ENCODE measurements around the gene SOX5. TPM values are rescaled to one million over a fixed set of nuclear protein-coding genes. Genes with fewer than 3 reads are reported as not detected.
"Not testable (repeated sequence)": the region's sequence is repeated elsewhere in the genome, so short reads cannot be mapped to it uniquely, and the experiment has no call there.

SOX5 gene
- total RNA-seq, 2 experiments from 2014 or later = not detected

- no peaks in the 10 kb centered on the region for H3K9me3 Mint-ChIP-seq
- no peak for ATAC-seq (ENCODE audit: low read depth)
- no peaks in the 10 kb centered on the region for H3K4me1 Mint-ChIP-seq
- no peak overlapping the region for H3K27ac Mint-ChIP-seq
- H3K4me3 Mint-ChIP-seq = no peak overlapping the region
- POLR2A ChIA-PET = no interaction called here
- H3K36me3 Mint-ChIP-seq = no peaks in the 10 kb centered on the region
- H3K27me3 Mint-ChIP-seq = no peaks in the 10 kb centered on the region
- no peak for DNase-seq
Measured at GRCh38 chr12:23889069-23889440, 60.4 kb downstream of the SOX5 start.

- POLR2A ChIA-PET = no interaction called here
- Mint-ChIP-seq H3K27ac (no peak overlapping the region), H3K4me3 (no peak overlapping the region), H3K27me3 (no peaks in the 10 kb centered on the region), H3K9me3 (no peaks in the 10 kb centered on the region), H3K4me1 (no peaks in the 10 kb centered on the region), H3K36me3 (no peaks in the 10 kb centered on the region)
- ATAC-seq (ENCODE audit: low read depth) = no peak
- DNase-seq = no peak
Measured at GRCh38 chr12:23888396-23889068, 60.9 kb downstream of the SOX5 start.

GRCh38 chr12:23887055-23887835, 62.2 kb downstream of the SOX5 start:
- POLR2A ChIA-PET = no interaction called here
- H3K27ac Mint-ChIP-seq = no peak overlapping the region
- DNase-seq (no peak), ATAC-seq (ENCODE audit: low read depth) (no peak)
- H3K4me3 Mint-ChIP-seq = no peak overlapping the region
- H3K4me1 Mint-ChIP-seq = no peaks in the 10 kb centered on the region
- no peaks in the 10 kb centered on the region for H3K36me3 Mint-ChIP-seq
- H3K9me3 Mint-ChIP-seq = no peaks in the 10 kb centered on the region
- no peaks in the 10 kb centered on the region for H3K27me3 Mint-ChIP-seq

- no peak overlapping the region for H3K27ac Mint-ChIP-seq
- no peak for ATAC-seq (ENCODE audit: low read depth)
- POLR2A ChIA-PET = no interaction called here
Measured at GRCh38 chr12:23885394-23885793, 64.1 kb downstream of the SOX5 start.

GRCh38 chr12:23884909-23885308, 64.6 kb downstream of the SOX5 start:
- no peaks in the 10 kb centered on the region for H3K27me3 Mint-ChIP-seq
- H3K27ac Mint-ChIP-seq = no peak overlapping the region
- ATAC-seq (ENCODE audit: low read depth) (no peak), DNase-seq (no peak)
- POLR2A ChIA-PET = no interaction called here
- no peak overlapping the region for H3K4me3 Mint-ChIP-seq
- H3K4me1 Mint-ChIP-seq = no peaks in the 10 kb centered on the region
- H3K9me3 Mint-ChIP-seq = no peaks in the 10 kb centered on the region
- H3K36me3 Mint-ChIP-seq = no peaks in the 10 kb centered on the region

More at GRCh38 chr12:23885394-23885793, 64.1 kb downstream of the SOX5 start:
- Mint-ChIP-seq H3K27me3 (no peaks in the 10 kb centered on the region), H3K4me1 (no peaks in the 10 kb centered on the region), H3K36me3 (no peaks in the 10 kb centered on the region), H3K9me3 (no peaks in the 10 kb centered on the region), H3K4me3 (no peak overlapping the region)
- no peak for DNase-seq

- no peaks in the 10 kb centered on the region for H3K4me1 Mint-ChIP-seq
- H3K9me3 Mint-ChIP-seq = peaks cover 1% of the 10 kb centered on the region
- H3K27ac Mint-ChIP-seq = no peak overlapping the region
- ATAC-seq (ENCODE audit: low read depth) (no peak), DNase-seq (no peak)
- H3K4me3 Mint-ChIP-seq = no peak overlapping the region
- H3K36me3 Mint-ChIP-seq = no peaks in the 10 kb centered on the region
- POLR2A ChIA-PET = no interaction called here
- no peaks in the 10 kb centered on the region for H3K27me3 Mint-ChIP-seq
Measured at GRCh38 chr12:23880988-23881387, 68.5 kb downstream of the SOX5 start.

- POLR2A ChIA-PET; H3K27me3 Mint-ChIP-seq; ATAC-seq (ENCODE audit: low read depth); H3K27ac Mint-ChIP-seq; H3K4me3 Mint-ChIP-seq; DNase-seq; H3K36me3 Mint-ChIP-seq; H3K9me3 Mint-ChIP-seq; H3K4me1 Mint-ChIP-seq: not testable (repeated sequence)
Measured at GRCh38 chr12:23876618-23877017, 72.9 kb downstream of the SOX5 start.

- Mint-ChIP-seq H3K9me3 (peaks cover 2% of the 10 kb centered on the region), H3K36me3 (no peaks in the 10 kb centered on the region), H3K27me3 (no peaks in the 10 kb centered on the region), H3K27ac (no peak overlapping the region), H3K4me1 (no peaks in the 10 kb centered on the region), H3K4me3 (no peak overlapping the region)
- POLR2A ChIA-PET = no interaction called here
- DNase-seq (no peak), ATAC-seq (ENCODE audit: low read depth) (no peak)
Measured at GRCh38 chr12:23867794-23868193, 81.7 kb downstream of the SOX5 start.

- POLR2A ChIA-PET = no interaction called here
- ATAC-seq (ENCODE audit: low read depth) (no peak), DNase-seq (no peak)
- H3K9me3 Mint-ChIP-seq = peaks cover 3% of the 10 kb centered on the region
- H3K27ac Mint-ChIP-seq = no peak overlapping the region
- H3K36me3 Mint-ChIP-seq = no peaks in the 10 kb centered on the region
- H3K27me3 Mint-ChIP-seq = no peaks in the 10 kb centered on the region
- no peak overlapping the region for H3K4me3 Mint-ChIP-seq
- no peaks in the 10 kb centered on the region for H3K4me1 Mint-ChIP-seq
Measured at GRCh38 chr12:23862701-23863100, 86.8 kb downstream of the SOX5 start.

GRCh38 chr12:23860019-23860418, 89.5 kb downstream of the SOX5 start:
- Mint-ChIP-seq H3K27me3 (no peaks in the 10 kb centered on the region), H3K36me3 (no peaks in the 10 kb centered on the region), H3K9me3 (peaks cover 3% of the 10 kb centered on the region), H3K4me1 (no peaks in the 10 kb centered on the region), H3K4me3 (no peak overlapping the region), H3K27ac (no peak overlapping the region)
- DNase-seq = no peak
- POLR2A ChIA-PET = no interaction called here
- no peak for ATAC-seq (ENCODE audit: low read depth)

- H3K36me3 Mint-ChIP-seq = no peaks in the 10 kb centered on the region
- H3K27me3 Mint-ChIP-seq = no peaks in the 10 kb centered on the region
- DNase-seq = no peak
- H3K27ac Mint-ChIP-seq = no peak overlapping the region
- no peaks in the 10 kb centered on the region for H3K4me1 Mint-ChIP-seq
- H3K4me3 Mint-ChIP-seq = no peak overlapping the region
- peaks cover 3% of the 10 kb centered on the region for H3K9me3 Mint-ChIP-seq
- ATAC-seq (ENCODE audit: low read depth) = no peak
- POLR2A ChIA-PET = interaction anchor here (0.5 kb wide), 1 partner anchor 440 kb away, joined by 5 read pairs; no protein-coding TSS in a partner anchor
Measured at GRCh38 chr12:23857178-23857577, 92.3 kb downstream of the SOX5 start.

- no peaks in the 10 kb centered on the region for H3K27me3 Mint-ChIP-seq
- peaks cover 3% of the 10 kb centered on the region for H3K9me3 Mint-ChIP-seq
- ATAC-seq (ENCODE audit: low read depth) (no peak), DNase-seq (no peak)
- no peaks in the 10 kb centered on the region for H3K4me1 Mint-ChIP-seq
- POLR2A ChIA-PET = no interaction called here
- H3K36me3 Mint-ChIP-seq = no peaks in the 10 kb centered on the region
- no peak overlapping the region for H3K27ac Mint-ChIP-seq
- H3K4me3 Mint-ChIP-seq = no peak overlapping the region
Measured at GRCh38 chr12:23855813-23856212, 93.7 kb downstream of the SOX5 start.

GRCh38 chr12:23854598-23854997, 94.9 kb downstream of the SOX5 start:
- no peaks in the 10 kb centered on the region for H3K36me3 Mint-ChIP-seq
- no peaks in the 10 kb centered on the region for H3K4me1 Mint-ChIP-seq
- H3K27me3 Mint-ChIP-seq = no peaks in the 10 kb centered on the region
- peaks cover 1% of the 10 kb centered on the region for H3K9me3 Mint-ChIP-seq
- POLR2A ChIA-PET = no interaction called here
- ATAC-seq (ENCODE audit: low read depth) (no peak), DNase-seq (no peak)
- H3K4me3 Mint-ChIP-seq = no peak overlapping the region
- no peak overlapping the region for H3K27ac Mint-ChIP-seq

- Mint-ChIP-seq H3K36me3 (no peaks in the 10 kb centered on the region), H3K27me3 (no peaks in the 10 kb centered on the region), H3K4me3 (no peak overlapping the region), H3K27ac (no peak overlapping the region), H3K9me3 (no peaks in the 10 kb centered on the region), H3K4me1 (no peaks in the 10 kb centered on the region)
- POLR2A ChIA-PET = no interaction called here
- ATAC-seq (ENCODE audit: low read depth) (no peak), DNase-seq (no peak)
Measured at GRCh38 chr12:23853640-23854039, 95.8 kb downstream of the SOX5 start.

Measured in activated naive CD8-positive, alpha-beta T cell treated with anti-CD3 and anti-CD28 coated beads, Interleukin-2, amount 10 ng/mL, durations not matched to agents 7 days and 5 days (primary cell).